GM18858 (cell line): ENCODE results near the gene IFT43.

Experiments
- ATAC-seq: cut with Tn5 transposase; IDR thresholded peaks from one replicate; pipeline ENCODE4 v1.9.1; 2021; ENCODE audit not compliant: unreplicated experiment

The IFT43 gene

DNA sequence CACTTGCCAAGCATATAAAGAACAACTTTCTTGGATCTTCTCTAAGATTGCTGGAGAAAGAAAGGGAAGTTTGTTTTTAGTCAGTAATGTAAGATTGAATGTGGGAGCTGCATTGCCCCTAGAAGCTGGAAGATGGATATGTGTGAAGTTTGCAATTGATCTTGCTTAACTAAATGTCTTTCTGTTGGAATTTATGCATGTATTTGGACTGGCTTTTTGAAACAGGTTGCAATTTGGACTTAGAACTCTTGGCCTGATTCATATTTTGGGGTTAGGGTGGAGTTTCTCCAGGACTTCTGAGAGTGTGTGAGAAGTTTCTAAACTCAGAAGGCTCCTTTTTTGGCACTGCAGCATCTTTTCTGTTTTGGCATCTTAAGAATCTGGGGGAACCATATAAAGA lies 26.4 kb downstream of the IFT43 start:
- ATAC-seq, result no peak

DNA sequence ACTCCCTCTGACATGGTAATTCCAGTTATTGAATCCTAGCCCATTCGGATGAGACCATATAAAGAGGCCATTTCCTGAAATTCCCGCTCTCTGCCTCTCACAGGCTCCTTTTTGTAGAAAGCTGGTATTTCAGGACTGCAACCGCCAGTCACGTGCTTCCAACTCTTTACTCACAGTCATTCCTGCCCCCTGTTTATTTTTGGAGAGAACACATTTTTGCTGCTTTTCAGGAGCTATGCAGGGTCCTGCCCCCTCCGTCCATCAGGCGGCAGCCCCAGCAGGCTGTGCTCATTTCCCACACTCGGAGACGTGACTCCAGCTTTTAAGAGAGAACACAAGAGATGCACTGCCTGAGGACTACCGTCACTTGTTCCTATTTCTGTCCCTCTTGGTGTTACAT lies 26.8 kb downstream of the IFT43 start:
- no peak for ATAC-seq

DNA sequence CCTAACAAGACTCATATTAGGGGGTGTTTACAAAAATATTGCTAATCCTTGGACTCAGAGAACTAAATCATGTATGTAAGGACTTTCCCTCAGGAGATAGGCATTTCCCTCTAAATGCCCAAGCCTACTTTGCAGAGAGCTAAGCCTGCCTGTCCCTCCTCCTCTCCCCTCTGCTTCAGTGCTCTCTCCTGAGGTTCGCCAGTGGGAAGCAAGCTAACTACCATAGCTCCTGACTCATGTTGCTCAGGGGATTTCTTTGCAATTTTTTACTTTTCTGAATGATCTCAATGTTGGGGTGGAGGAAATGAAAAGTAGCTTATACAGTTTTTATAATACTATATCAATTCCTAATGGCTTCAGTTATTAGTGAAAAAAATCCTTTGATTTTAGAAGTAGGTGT lies 29.6 kb downstream of the IFT43 start:
- ATAC-seq, result no peak

DNA sequence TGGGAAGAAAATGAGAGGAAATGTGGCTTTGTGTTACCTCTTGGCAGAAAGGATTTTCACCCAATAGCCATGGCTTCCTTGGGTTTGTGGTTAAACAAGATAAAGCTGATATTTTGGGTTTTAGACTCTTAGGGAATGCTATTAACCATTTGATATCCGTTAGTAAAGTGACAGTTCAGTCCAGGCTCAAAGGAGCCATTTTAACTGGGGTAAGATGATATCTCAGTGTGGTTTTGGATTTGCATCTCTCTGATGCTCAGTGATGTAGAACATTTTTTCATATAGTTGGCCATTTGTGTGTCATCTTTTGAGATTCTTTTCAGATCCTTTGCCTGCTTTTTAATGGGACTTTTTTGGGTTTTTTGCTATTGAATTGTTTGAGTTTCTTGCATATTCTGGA lies 30.1 kb downstream of the IFT43 start:
- ATAC-seq, result no peak

DNA sequence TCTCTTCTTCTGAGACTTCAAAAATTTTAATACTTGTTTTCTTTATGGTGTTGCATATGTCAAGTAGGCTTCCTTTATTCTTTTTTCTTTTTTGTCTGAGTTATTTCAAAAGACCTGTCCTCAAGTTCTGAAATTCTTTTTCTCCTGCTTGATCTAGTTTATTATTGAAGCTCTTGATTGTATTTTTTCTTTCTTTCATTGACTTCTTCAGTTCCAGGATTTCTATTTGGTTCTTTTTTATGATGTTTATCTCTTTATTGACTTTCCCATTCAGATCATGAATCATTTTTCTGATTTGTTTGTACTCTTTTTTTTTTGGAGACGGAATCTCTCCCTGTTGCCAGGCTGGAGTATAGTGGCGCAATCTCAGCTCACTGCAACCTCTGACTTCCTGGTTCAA lies 34.1 kb downstream of the IFT43 start:
- no peak for ATAC-seq

DNA sequence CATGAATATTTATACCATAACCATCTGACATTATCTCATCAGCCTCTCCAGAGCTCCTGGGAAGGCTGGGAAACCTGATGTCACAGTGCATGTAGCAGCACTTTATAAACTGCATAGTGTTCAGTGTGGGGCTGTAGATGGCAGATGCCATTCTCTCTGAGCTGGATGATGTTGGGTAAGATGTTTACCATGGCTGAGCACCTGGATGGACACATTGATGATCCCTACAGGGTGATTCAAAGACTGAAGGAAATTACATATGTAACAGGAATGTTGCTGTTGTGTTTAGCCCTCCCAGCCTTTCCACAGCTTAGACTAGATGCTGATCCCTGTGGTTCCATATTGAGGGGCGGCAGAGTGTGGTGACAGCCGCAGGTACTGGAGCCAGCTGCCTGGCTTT lies 37.4 kb downstream of the IFT43 start:
- ATAC-seq, result no peak

DNA sequence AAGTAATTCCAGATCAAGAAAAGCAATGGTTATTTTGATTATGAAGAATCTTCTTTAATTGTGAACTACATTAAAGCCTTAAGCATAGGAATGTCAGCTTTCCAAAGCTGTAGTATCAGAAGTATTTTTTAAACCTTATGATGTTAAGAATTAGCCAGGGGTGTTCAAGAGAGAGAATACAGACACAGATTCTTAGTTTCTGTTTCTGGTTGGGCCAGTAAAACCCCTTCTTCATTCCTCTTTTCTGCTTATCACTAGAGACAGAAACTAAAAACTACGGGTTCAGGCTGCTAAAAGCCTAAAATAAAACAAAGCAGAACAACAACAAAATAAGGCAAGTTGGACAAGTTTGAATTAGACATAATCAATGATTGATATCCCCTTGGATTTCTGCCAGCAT lies 38.2 kb downstream of the IFT43 start:
- ATAC-seq, result no peak

DNA sequence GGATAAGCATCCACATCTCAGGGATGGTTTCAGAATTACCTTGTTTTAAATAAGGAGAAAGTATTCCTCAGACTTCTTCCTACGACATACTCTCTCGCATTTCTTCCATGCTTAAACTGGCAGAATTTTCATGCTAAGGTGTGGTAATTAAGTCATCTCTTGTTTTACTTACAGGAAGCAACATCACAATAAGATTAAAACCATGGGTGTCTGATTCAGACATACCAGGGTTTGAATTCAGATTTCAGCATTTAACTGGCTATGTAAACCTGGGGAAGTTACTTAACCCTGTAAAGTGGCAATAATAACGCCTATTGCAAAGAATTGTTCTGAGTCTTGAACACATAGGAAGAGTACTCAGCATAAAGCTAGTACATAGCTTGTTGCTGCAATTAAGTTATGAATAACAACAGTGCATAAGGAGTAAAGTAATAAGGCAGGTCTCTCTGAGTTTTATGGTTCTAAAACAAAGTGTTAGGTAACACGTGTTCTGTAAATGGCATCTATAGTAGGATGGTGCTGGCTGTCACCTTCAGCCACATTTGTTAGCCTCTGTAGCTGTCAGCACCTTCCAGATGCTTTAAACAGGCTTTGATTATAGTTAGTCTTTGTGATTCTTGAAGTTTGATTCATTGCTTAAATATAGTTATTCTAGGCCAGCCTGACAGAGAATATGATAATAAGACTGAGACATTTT lies 38.8 kb downstream of the IFT43 start:
- ATAC-seq, result no peak

DNA sequence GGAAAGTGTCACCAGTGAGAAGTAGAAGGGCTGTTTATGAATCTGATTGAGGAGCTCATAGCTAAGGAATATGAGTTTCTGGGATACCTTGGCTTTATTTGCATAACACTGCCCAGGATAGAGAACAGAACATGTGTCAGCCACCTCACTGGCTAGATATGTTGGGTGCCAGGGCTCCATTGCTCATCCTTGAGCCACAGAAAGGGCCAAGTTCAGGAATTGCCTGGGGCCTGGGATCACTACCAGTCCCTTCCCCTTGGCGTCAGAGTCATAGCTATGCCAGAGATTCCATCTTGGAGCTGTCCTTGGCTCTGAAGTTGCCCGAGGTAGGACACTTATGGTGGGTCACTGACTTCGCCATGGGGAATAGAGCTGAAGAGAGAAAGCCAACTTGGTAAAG lies 49.0 kb downstream of the IFT43 start:
- no peak for ATAC-seq

DNA sequence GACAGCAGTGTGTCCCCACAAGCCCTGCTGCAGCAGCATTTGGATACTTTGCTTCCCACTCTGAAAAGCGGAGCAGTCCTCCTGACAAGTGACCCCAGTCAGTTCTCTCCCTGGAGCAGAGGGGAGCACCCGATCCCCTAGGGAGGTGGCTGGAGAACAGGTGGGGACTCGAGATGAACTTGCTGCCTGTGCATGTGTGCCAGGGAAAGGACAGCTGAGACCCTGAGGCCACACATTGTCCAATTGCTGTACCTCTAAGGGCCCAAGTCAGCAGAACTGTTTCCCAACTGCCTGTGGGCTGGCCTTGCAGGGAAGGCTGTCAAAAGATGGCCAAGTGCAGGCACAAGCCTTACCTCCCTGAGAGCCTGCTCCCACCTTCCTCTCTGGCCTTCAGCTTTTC lies 55.1 kb downstream of the IFT43 start:
- ATAC-seq, result no peak

DNA sequence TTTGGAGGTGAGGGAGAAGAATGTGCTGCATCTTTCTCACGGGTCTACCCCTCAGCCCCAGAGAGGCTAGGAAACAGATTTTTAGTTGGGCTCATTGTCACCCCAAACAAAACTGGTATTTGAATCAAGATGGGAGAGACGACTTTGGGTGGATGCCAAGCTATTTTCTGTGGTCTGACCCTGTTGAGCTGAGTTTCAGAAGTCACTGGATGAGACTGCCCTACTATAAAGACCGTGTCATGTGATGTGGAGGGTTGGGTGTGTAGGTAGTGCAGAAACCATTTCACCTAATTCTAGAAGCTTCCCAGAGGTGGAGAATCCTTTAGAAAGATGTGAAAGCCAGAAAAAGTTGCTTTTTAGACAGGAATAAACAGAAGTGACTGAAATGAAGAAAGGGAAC lies 60.2 kb downstream of the IFT43 start:
- ATAC-seq, result no peak

DNA sequence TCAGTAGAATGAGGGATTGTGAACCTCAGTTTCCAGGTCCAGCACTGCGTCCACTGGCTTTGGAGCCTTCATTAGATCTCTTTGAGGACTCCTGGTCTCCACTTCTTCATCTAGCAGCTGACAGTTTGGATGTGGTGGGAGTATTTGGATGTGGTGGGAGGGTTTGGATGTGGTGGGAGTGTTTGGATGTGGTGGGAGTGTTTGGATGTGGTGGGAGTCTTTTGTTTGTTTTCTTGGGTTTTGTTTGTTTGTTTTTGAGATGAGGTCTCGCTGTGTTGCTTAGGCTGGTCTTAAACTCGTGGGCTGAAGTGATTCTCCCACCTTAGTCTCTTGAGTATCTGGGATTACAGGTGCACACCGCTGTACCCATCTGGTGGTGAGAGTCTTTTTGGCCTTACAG lies 64.7 kb downstream of the IFT43 start:
- no peak for ATAC-seq

DNA sequence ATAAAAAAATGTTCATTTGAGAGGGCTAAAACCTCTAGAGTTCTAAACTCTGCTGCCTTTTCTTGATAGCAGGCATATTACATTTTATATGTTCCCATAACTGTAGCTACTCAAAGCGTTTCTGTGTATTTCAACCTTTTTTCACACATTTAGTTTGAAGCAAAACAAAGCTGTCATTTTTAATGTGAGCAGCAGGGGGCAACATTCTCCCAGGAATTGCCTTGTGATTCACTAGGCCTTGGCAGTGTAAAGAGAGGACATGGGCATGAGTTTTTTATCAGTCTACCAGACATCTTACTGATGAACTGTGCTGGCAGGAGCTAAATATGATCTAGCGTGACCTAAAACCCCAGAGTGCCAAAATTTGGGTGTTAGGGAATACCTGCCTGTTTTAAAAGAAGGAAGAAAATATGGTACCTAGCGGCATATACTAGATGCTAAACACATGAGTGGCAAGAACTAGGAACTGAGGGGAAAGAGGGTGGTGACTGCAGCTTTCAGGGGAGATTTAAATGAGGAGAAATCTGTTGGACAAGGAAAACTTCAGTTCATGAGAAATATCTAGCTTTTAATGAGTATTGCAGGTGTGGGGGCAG lies 65.3 kb downstream of the IFT43 start:
- no peak for ATAC-seq

DNA sequence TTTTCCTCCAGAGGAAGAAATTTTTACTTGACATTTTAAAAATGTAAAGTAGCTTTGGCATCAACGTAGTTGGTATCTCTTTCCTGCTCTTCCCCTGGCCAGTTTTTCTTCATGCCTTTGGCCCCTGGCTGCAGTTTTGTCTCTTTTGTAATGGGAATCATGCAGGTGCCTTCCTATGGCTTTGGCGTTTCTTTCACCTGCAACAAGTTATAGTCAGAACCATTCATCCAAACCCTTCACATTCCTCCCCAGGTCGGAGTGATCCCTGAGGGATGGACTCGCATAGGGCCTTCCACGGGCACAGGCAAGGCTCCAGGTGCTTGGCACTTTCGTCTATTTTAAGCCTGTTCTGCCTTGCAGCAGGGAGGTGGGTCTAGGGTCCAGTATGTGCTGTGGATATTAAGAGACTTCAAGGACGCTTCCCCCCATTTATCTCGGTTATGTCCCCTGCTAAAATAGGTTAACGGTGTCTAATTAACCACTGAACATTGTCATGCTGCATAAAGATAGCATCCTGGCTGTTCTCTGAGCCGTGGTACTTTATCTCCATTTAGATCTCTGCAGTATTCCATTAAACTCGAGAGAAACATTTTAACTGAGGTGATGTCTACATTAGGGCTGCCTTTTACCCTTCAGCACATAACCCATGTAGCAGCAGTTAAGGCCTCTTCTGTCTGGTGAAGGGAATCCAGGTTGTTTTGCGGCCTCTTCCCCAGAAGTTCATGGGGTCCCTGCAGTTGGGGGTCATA lies 66.3 kb downstream of the IFT43 start:
- ATAC-seq, result no peak

DNA sequence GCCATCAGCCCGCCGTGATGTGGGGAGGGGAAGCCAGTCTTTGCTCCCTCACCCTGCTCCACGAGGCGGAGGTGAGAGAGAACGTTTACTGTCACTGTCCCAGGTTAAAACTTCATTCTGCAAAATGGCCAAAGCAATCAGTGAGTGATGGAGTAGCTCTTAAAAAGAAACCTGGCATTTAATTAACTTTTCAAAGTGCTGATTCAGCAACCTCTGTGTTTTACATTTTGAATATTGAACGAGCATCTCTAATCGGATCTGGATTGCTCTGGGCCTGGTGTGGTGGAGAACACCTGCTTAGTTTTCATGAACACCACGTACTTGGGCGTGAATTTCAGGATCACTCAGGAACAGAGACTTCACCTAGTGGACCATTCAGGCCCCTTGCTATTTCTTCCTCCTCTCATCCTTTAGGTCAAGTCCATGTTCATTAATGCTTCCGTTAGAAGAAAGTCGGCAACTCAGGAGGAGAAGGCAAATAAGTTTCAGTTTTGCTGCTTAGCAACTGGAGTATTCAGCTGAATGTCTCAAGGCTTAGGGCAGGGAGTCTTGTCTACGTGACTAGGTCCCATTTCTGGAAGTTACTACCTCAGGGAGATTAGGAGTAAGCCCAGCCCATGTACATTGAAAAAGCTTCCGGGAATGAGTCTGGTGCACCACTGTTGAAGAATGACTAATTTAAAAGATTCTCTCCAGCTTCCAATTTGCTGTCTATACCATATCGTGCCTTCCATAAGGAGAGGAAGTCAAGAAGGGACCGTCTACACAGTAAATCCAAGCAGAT lies 68.2 kb downstream of the IFT43 start:
- no peak for ATAC-seq

DNA sequence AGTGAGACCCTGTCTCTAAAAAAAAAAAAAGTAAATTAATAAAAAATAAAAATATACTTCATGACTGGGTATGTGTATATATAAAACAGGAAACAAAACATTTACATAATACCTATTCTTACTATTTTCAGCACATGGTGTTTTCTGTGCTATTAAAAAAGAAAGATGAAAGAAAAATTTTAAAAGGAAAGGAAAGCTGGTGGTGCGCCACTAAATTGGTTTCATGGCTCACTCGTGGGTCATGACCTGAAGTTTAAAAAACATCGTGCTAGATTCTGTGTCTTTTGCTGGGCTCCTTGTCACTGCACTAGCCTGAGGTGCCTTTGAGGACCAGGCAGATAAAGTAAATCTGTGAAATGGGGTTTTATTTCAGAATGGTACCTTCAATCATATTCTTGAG lies 69.8 kb downstream of the IFT43 start:
- no peak for ATAC-seq

DNA sequence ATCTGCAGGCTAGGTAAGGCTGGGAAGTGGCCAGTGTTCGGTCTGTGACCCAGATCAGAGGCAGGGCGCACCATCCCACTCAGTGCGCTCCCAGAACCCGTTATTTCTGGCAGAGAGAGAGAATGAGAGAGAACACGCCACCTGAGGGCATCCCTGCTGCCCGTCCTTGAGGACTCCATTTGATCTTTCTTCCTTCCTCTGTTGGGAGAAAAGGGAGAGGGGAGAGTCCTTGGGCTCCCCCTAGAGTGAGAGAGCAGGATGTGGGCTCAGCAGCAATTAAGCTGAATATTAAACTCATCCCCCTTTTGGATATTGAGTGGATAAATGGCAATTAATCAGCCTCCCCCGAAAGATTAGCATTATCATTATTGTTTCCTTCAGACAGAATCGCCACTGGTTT lies 70.6 kb downstream of the IFT43 start:
- ATAC-seq, result no peak

DNA sequence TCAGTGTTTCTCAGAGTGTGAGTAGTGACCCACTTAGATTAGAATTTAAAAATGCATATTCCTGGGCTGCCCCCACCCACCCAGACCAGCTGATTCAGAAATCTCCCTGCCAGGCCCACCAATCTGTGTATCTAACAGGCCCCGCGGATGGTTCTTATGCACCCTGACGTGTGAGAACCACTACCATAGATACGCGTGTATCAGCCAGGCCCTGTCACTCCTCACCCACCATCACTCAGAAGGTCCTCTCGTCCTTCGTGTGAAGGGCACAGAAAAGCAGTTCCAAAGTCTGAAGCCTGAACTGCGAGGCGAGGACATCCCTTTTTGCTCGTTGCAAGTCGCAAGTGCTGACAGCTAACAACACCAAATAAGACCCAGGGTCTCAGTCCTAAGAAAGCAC lies 72.4 kb downstream of the IFT43 start:
- no peak for ATAC-seq

DNA sequence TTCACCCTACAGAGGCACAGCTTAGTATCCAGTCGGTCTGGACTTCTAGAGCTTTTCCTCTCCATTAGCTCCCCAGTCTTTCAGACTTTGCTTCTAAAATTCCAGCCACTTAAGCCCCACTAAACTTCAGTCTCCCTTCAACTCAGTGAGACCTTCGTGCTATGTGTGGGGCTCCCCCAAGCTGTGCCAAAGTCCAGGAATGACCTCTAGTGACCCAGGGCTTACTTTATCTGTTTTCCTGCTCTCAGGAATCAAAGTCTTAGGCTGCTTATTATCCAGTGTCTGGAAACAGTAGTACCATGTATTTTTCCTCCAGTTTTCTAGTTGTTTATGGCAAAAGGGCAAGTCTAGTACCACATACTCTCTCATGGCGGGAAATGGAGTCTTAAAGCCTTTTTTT lies 77.8 kb downstream of the IFT43 start:
- ATAC-seq, result no peak

DNA sequence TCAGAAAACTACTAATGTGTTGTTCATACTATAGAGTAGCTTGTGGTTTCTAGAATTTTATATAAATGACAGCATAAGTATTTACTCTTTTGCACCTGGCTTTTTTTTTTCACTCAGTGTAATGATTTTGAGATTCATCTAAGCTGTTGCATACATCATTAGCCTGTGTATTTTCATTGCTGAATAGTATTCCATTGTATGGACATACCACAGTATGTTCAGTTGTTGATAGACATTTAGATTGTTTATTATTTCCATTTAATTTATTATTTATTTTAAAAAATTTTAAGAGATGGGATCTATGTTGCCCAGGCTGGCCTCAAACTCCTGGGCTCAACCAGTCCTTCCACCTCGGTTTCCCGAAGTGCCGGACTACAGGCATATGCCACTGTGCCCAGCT lies 80.0 kb downstream of the IFT43 start:
- ATAC-seq, result no peak

DNA sequence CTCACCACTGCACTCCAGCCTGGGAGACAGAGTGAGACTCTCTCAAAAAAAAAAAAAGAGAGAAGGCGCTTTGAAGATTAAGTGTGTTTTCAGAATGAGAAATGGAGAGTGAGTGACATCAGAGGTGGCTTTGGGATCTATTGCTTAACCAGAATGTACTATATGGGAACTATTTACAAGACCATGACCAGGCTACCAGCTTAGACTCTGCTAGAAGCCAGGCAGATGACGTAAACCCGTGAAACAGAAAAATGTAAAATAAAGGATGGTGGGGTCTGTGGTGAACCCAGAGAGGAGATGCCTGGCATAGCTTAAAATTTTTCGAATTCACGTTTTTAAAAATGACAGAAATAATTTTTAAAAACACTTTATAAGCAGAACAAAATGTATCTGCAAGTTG lies 82.0 kb downstream of the IFT43 start:
- ATAC-seq, result no peak

DNA sequence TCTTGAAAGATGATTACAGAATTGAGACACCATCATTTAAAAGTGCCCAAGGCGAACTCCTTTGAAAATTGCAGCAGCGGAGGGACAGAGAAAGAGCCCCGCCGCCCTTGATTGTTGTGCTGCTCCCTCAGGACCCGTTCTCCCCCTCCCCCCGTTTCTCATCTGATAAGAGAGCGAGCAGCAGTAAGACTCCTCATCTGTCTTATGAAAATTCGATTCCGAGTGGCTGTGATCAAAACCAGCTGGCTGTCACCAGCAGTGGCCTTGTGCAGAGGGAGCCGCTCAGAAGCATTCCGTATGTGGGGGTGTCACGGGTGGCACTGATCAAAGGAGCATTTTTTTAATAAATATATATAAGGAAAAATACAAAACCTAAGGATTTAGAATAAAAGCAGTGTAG lies 88.2 kb downstream of the IFT43 start:
- no peak for ATAC-seq
